HG02588 (cell line): ENCODE results near the gene SCRN3.

ENCODE experiments used
- ATAC-seq: cut with Tn5 transposase; IDR thresholded peaks from one replicate; pipeline ENCODE4 v1.9.1; 2021; ENCODE audit warnings: mild to moderate bottlenecking, moderate library complexity; ENCODE audit not compliant: unreplicated experiment

Gene SCRN3

GRCh38 chr2:174477759-174478158, 82.2 kb downstream of the SCRN3 start:
- no peak for ATAC-seq
